Measurements from ENCODE around the gene VWA5B1.

The VWA5B1 gene

DNA sequence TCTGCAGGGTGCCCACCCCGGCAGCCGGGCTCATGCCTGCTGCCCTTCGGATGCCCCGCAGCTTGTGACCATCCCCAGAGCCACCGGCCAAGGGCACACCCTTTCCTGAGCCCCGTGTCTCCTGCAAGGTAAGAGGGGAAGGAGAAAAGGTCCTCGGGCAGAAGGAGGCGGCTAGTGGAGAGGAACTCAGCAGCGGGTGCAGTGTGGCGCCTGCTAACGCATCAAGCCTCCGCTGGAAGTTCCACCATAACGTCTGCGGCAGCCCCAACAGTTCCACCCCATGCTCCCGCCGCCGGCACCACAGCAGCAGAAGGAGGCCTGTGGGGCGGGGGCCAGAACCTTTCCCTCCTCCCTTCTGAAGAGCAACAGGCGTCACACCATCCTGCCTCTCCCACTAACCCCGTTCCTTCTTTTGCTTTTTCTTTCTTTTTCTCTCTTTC, 990 bp downstream of the VWA5B1 start:
- H3K27ac ChIP-seq = no peak overlapping the region
- H3K36me3 ChIP-seq = no peaks in the 10 kb centered on the region
- no peak overlapping the region for H3K4me3 ChIP-seq
- no peak overlapping the region for H3K9ac ChIP-seq
- H3K4me2 ChIP-seq = peak overlapping the region in 10 of 11 experiments; percentile 4 to 45 (median 24); a peak in 13 of 22 replicates
- no peaks in the 10 kb centered on the region; a peak in 1 of 22 replicates for H3K9me3 ChIP-seq (replicated peaks in 1 of 11)
- H3K27me3 ChIP-seq = peaks cover 36 to 54% (median 45%) of the 10 kb centered on the region in 11 experiments
- H4K20me1 ChIP-seq = peaks cover 0 to 23% (median 0%) of the 10 kb centered on the region in 11 experiments; a peak in 4 of 22 replicates
- peaks cover 0 to 18% (median 11%) of the 10 kb centered on the region in 10 experiments; a peak in 9 of 20 replicates for H3K4me1 ChIP-seq
- TF ChIP-seq Cebpa-rat (IDR thresholded peaks at IDR 0.05) = no peak

DNA sequence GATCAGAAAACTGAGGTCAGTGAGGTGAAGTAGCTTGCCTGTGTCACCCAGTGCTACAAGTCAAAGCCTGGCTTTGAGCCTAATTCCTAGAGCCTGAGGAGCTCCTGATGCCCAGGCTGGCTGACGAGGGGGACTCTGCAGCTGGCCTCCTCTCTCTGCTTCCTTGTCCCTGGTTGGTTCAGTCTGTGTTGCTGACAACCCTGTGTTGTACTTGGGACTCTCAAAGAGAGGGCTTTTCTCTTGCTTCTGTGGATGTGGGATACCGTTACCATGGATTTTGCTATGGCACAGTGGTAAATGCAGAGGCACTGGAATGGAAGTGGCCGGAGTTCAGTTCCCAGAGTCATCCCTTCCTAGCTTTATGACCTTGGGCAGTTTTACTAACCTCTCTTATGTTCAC, 8.0 kb downstream of the VWA5B1 start:
- TF ChIP-seq Cebpa-rat (IDR thresholded peaks at IDR 0.05) = no peak
- H3K4me3 ChIP-seq = no peak overlapping the region
- no peak overlapping the region for H3K27ac ChIP-seq
- no peaks in the 10 kb centered on the region; a peak in 1 of 22 replicates for H4K20me1 ChIP-seq
- H3K4me1 ChIP-seq = no peaks in the 10 kb centered on the region
- H3K36me3 ChIP-seq = no peaks in the 10 kb centered on the region
- H3K9me3 ChIP-seq (replicated peaks in 1 of 11) = no peaks in the 10 kb centered on the region
- H3K9ac ChIP-seq = no peak overlapping the region
- peaks cover 0 to 4% (median 0%) of the 10 kb centered on the region in 11 experiments; a peak in 4 of 22 replicates for H3K27me3 ChIP-seq
- H3K4me2 ChIP-seq = no peak overlapping the region

DNA sequence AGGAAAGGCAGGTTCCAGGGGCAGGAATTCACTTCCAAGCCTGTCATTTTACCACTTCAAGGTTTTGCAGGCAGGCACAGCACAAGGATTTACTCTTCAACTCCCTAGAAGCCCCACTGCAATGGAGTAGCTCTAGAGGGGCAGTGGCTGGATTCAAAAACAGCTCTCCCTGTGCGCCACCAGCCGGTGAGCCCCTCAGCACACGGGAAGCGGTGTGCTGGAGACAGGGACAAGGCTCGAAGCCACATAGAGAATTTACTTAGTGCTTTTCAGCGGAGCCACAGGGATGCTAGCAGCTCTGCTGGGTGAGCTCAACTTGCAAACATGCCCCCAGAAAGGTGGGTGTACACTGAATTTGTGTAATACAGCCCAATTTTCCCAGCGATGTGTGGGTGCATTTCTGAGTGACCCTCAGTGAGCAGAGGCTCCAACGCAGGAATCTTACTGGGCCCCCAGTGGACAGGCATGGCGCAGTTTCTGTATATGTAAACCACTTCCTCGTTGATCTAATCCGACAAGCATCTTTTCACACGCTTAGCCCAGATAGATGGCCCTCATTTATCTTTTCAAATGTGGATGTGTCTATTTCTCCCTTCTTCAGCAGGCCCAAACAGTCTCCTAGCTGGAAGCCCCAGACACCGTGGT, 10.9 kb downstream of the VWA5B1 start:
- no peak for TF ChIP-seq Cebpa-rat (IDR thresholded peaks at IDR 0.05)
- Histone ChIP-seq H3K4me3 (no peak overlapping the region), H4K20me1 (no peaks in the 10 kb centered on the region; a peak in 1 of 22 replicates), H3K4me1 (no peaks in the 10 kb centered on the region), H3K9ac (no peak overlapping the region), H3K4me2 (no peak overlapping the region), H3K27me3 (no peaks in the 10 kb centered on the region; a peak in 1 of 22 replicates), H3K27ac (no peak overlapping the region), H3K9me3 (replicated peaks in 1 of 11) (no peaks in the 10 kb centered on the region), H3K36me3 (no peaks in the 10 kb centered on the region)

DNA sequence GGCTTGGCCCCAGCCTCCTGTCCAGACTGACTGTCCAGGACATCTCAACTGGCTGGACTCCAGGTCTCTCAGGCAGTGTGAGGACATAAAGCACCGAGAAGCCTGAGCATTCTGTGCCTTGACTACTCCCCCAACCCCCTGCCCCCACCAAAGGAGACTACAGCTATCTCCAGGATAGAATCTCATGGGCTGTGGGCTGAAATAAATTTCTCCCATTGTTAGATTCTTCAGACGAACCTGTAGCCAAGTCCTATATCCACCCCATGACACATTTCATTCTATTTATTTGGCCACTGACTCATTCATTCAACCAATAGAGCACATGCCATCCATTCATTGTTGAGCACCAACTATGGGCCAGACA, 11.4 kb downstream of the VWA5B1 start:
- Histone ChIP-seq H3K4me3 (no peak overlapping the region), H4K20me1 (no peaks in the 10 kb centered on the region; a peak in 1 of 22 replicates), H3K4me1 (no peaks in the 10 kb centered on the region), H3K27me3 (no peaks in the 10 kb centered on the region; a peak in 1 of 22 replicates), H3K9ac (no peak overlapping the region), H3K9me3 (replicated peaks in 1 of 11) (no peaks in the 10 kb centered on the region), H3K4me2 (no peak overlapping the region), H3K27ac (no peak overlapping the region), H3K36me3 (no peaks in the 10 kb centered on the region)
- no peak for TF ChIP-seq Cebpa-rat (IDR thresholded peaks at IDR 0.05)

DNA sequence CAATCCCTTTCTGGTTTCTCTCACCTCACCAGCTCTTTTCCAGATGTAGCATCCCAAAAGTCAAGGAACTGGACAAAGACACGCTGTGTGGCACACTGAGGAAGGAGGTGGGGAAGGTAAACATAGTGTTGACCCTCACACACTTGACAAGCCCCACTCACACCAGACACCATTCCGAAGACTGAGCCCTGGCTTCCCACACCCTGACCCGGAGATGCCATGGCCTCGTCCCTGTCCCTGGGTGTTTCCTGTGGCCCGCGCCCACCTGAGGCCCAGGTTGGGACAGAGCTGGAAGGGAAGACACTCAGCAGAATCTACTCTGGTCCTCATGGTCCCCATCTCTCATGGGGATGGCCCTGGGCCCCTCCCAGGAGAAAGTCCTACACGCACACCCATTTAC, 16.4 kb downstream of the VWA5B1 start:
- no peak overlapping the region for H3K4me2 ChIP-seq
- H4K20me1 ChIP-seq = no peaks in the 10 kb centered on the region
- H3K9me3 ChIP-seq (replicated peaks in 1 of 11) = no peaks in the 10 kb centered on the region
- H3K4me3 ChIP-seq = no peak overlapping the region
- no peaks in the 10 kb centered on the region for H3K36me3 ChIP-seq
- no peaks in the 10 kb centered on the region for H3K4me1 ChIP-seq
- no peak overlapping the region for H3K9ac ChIP-seq
- no peaks in the 10 kb centered on the region; a peak in 1 of 22 replicates for H3K27me3 ChIP-seq
- no peak overlapping the region for H3K27ac ChIP-seq
- no peak for TF ChIP-seq Cebpa-rat (IDR thresholded peaks at IDR 0.05)

DNA sequence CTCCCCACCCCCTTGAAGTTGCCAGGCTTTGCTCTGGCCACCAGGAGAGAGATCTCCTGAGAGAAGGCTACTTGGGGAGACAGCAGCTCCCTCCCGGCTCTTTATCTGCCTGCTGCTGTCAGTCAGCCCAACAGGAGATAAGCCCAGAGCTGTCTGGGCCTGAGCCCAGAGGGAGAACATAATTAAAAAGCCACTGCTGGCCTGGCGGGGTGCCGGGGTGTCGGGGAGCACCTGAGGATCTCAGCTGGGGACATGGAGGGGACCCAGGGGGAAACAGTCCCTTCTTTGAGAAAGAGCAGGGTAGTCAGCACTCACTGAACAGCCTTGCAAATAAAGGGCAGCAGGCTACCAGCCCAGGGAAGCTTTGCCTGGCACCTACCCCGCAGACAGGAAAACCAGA, 17.9 kb downstream of the VWA5B1 start:
- no peak overlapping the region for H3K4me3 ChIP-seq
- H3K27me3 ChIP-seq = no peaks in the 10 kb centered on the region; a peak in 1 of 22 replicates
- no peaks in the 10 kb centered on the region for H3K36me3 ChIP-seq

DNA sequence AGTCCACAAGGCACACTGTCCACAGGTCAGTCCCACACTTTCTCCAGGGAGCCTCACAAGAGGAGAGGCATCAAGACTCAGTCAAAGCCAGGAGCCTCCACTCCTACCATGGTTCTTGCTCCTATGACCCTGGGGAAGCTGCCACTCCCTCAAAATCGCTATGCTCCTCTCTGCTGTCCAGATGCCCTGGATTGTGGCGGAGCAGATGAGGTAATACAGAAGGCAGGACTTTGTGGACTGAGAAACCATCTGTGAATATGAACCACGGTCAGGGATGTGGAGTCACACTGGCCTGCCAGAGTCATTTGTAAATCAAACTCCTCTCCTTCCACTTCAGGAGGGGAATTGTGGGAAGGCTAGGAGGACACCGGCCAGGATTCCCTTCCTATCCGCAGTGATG, 20.6 kb downstream of the VWA5B1 start:
- H4K20me1 ChIP-seq = no peaks in the 10 kb centered on the region
- H3K27ac ChIP-seq = no peak overlapping the region
- no peak overlapping the region for H3K9ac ChIP-seq
- H3K27me3 ChIP-seq = no peaks in the 10 kb centered on the region; a peak in 1 of 22 replicates
- H3K4me3 ChIP-seq = no peak overlapping the region
- no peak for TF ChIP-seq Cebpa-rat (IDR thresholded peaks at IDR 0.05)
- no peak overlapping the region for H3K4me2 ChIP-seq
- no peaks in the 10 kb centered on the region for H3K9me3 ChIP-seq (replicated peaks in 1 of 11)
- no peaks in the 10 kb centered on the region for H3K4me1 ChIP-seq
- no peaks in the 10 kb centered on the region for H3K36me3 ChIP-seq

More for the DNA sequence above, 17.9 kb downstream of the VWA5B1 start:
- Histone ChIP-seq H3K27ac (no peak overlapping the region), H3K9me3 (replicated peaks in 1 of 11) (no peaks in the 10 kb centered on the region), H3K9ac (no peak overlapping the region), H4K20me1 (no peaks in the 10 kb centered on the region), H3K4me1 (no peaks in the 10 kb centered on the region), H3K4me2 (no peak overlapping the region)
- no peak for TF ChIP-seq Cebpa-rat (IDR thresholded peaks at IDR 0.05)

DNA sequence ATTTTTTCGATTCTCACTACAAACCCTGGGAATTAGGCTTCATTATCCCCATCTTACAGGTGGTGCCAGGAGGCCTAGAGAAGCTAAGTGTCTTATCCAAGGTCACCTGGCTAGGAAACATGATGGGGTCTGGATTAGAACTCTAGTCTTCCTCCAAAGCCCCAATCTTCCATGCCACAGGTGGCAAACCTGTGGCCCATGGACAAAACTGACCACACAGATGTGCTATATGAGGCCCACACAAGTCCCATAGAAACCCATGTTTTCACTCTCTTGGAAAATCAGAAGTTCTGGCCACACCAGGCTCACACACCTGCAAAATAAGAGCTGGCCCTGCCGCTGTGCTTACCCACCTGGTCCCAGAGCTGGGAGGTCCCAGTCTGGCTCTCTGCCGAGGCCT, 21.6 kb downstream of the VWA5B1 start:
- Histone ChIP-seq H3K27ac (no peak overlapping the region), H4K20me1 (no peaks in the 10 kb centered on the region), H3K4me3 (no peak overlapping the region), H3K4me2 (no peak overlapping the region), H3K9ac (no peak overlapping the region), H3K27me3 (no peaks in the 10 kb centered on the region; a peak in 1 of 22 replicates), H3K9me3 (replicated peaks in 1 of 11) (no peaks in the 10 kb centered on the region), H3K36me3 (no peaks in the 10 kb centered on the region), H3K4me1 (no peaks in the 10 kb centered on the region)
- TF ChIP-seq Cebpa-rat (IDR thresholded peaks at IDR 0.05) = no peak

DNA sequence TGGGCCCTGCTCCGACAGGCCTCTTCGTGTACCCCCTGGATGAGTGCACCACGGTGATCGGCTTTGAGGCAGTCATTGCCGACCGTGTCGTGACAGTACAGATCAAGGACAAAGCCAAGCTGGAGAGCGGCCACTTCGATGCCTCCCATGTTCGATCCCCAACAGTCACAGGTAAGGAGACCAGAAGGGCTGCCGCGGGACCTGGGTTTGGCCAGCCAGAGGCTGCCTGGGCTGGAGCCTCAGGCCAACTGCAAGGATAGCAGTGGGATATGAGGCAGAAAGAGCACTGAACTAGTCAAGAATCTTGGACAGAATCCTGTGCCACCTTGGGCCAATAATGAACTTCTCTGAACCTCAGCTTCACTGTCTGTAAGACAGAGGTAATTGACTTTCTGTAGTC, 22.1 kb downstream of the VWA5B1 start:
- H3K4me3 ChIP-seq = no peak overlapping the region
- no peak overlapping the region for H3K9ac ChIP-seq
- H3K4me2 ChIP-seq = no peak overlapping the region
- TF ChIP-seq Cebpa-rat (IDR thresholded peaks at IDR 0.05) = no peak
- no peaks in the 10 kb centered on the region for H3K9me3 ChIP-seq (replicated peaks in 1 of 11)
- no peaks in the 10 kb centered on the region for H3K4me1 ChIP-seq
- no peak overlapping the region for H3K27ac ChIP-seq
- H3K27me3 ChIP-seq = no peaks in the 10 kb centered on the region; a peak in 1 of 22 replicates
- H3K36me3 ChIP-seq = no peaks in the 10 kb centered on the region
- H4K20me1 ChIP-seq = no peaks in the 10 kb centered on the region

DNA sequence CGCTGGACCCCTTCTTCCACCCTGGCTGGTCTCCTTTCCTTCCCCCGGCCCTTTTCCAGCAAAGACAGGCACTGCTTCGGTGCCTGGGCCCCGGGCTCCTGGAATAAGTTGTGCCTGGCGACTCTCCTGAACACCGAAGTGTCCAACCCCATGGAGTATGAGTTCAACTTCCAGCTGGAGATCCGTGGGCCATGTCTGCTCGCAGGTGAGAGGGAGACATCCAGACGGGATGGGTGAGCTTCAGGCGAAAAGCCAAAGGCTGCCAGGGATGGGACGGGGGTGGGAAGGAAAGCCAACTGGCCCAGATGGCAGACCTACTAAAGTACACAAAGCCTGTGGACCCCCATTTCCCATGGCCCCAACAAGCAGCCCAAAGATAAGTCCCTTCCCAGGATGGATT, 26.8 kb downstream of the VWA5B1 start:
- no peaks in the 10 kb centered on the region for H4K20me1 ChIP-seq
- TF ChIP-seq Cebpa-rat (IDR thresholded peaks at IDR 0.05) = no peak
- H3K9me3 ChIP-seq (replicated peaks in 1 of 11) = no peaks in the 10 kb centered on the region
- no peak overlapping the region for H3K4me2 ChIP-seq
- no peaks in the 10 kb centered on the region for H3K36me3 ChIP-seq
- H3K9ac ChIP-seq = no peak overlapping the region
- H3K4me1 ChIP-seq = peaks cover 9 to 13% (median 10%) of the 10 kb centered on the region in 10 experiments
- H3K4me3 ChIP-seq = no peak overlapping the region
- no peak overlapping the region for H3K27ac ChIP-seq
- peaks cover 0 to 5% (median 0%) of the 10 kb centered on the region in 11 experiments; a peak in 1 of 22 replicates for H3K27me3 ChIP-seq

All from BLaER1 treated with 17β-estradiol and CSF1 and Interleukin-3, amounts not matched to agents 10 nM and 100 nM (cell line).